ENCODE measurements around the gene STARD10. TPM values are rescaled to one million over a fixed set of nuclear protein-coding genes. Genes with fewer than 3 reads are reported as not detected.

Gene STARD10
- polyA plus RNA-seq, 1 donor = 49.5 TPM

GRCh38 chr11:72780296-72781062, 13.4 kb downstream of the STARD10 start:
- no peak for DNase-seq (ENCODE audit: low read depth)

- DNase-seq (ENCODE audit: low read depth) = no peak
Measured at GRCh38 chr11:72779495-72780128, 14.2 kb downstream of the STARD10 start.

- DNase-seq (ENCODE audit: low read depth) = no peak
Measured at GRCh38 chr11:72778535-72779494, 15.0 kb downstream of the STARD10 start.

GRCh38 chr11:72777755-72778278, 16.0 kb downstream of the STARD10 start:
- no peak for DNase-seq (ENCODE audit: low read depth)

GRCh38 chr11:72776844-72777754, 16.7 kb downstream of the STARD10 start:
- DNase-seq (ENCODE audit: low read depth) = no peak

- no peak for DNase-seq (ENCODE audit: low read depth)
Measured at GRCh38 chr11:72776117-72776843, 17.6 kb downstream of the STARD10 start.

- DNase-seq (ENCODE audit: low read depth) = no peak
Measured at GRCh38 chr11:72775288-72776110, 18.3 kb downstream of the STARD10 start.

GRCh38 chr11:72774499-72774898, 19.3 kb downstream of the STARD10 start:
- DNase-seq (ENCODE audit: low read depth) = no peak

- DNase-seq (ENCODE audit: low read depth) = no peak
Measured at GRCh38 chr11:72773696-72774095, 20.2 kb downstream of the STARD10 start.

- DNase-seq (ENCODE audit: low read depth) = peak; percentile 66
Measured at GRCh38 chr11:72773291-72773690, 20.6 kb downstream of the STARD10 start.

- DNase-seq (ENCODE audit: low read depth) = no peak
Measured at GRCh38 chr11:72772059-72772458, 21.8 kb downstream of the STARD10 start.

GRCh38 chr11:72771507-72771906, 22.3 kb downstream of the STARD10 start:
- no peak for DNase-seq (ENCODE audit: low read depth)

GRCh38 chr11:72770799-72771198, 23.0 kb downstream of the STARD10 start:
- DNase-seq (ENCODE audit: low read depth) = no peak

GRCh38 chr11:72769680-72770079, 24.2 kb downstream of the STARD10 start:
- DNase-seq (ENCODE audit: low read depth) = no peak

- DNase-seq (ENCODE audit: low read depth) = no peak
Measured at GRCh38 chr11:72768581-72768980, 25.3 kb downstream of the STARD10 start.

- no peak for DNase-seq (ENCODE audit: low read depth)
Measured at GRCh38 chr11:72767203-72768062, 26.4 kb downstream of the STARD10 start.

GRCh38 chr11:72766152-72766902, 27.5 kb downstream of the STARD10 start:
- no peak for DNase-seq (ENCODE audit: low read depth)

- DNase-seq (ENCODE audit: low read depth) = no peak
Measured at GRCh38 chr11:72764503-72764902, 29.3 kb downstream of the STARD10 start.

All from forelimb muscle (tissue), 1 donor.